ENCODE results near the gene ZDHHC21.
"Not testable (repeated sequence)": the region's sequence is repeated elsewhere in the genome, so short reads cannot be mapped to it uniquely, and the experiment has no call there.

The ZDHHC21 gene

GRCh38 chr9:14682616-14683015, 10.6 kb downstream of the ZDHHC21 start:
- not testable (repeated sequence) for DNase-seq

- DNase-seq: no peak
Measured at GRCh38 chr9:14678776-14679175, 14.5 kb downstream of the ZDHHC21 start.

DNA sequence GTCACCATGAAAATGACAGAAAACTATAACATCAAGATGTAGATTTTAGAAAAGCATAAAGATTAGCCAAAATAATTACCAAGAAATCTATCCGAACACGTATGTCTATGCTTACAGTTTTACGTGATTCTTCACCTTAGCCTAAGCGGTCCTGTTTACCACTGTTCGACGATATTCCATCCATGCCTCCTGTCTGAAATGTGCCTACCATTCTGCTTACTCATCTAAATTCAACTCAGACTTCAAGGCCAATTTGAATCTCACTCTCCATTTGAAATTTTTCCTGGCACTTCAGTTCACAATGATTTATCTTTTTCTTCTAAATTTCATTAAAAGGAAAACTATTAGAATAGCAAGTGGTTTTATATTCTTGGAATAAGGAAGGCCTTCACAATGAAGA, 15.4 kb downstream of the ZDHHC21 start:
- DNase-seq: no peak

GRCh38 chr9:14677396-14677795, 15.8 kb downstream of the ZDHHC21 start:
- DNase-seq: no peak

GRCh38 chr9:14674630-14675029, 18.6 kb downstream of the ZDHHC21 start:
- DNase-seq: no peak

- DNase-seq: no peak
Measured at GRCh38 chr9:14671377-14671776, 21.9 kb downstream of the ZDHHC21 start.

DNA sequence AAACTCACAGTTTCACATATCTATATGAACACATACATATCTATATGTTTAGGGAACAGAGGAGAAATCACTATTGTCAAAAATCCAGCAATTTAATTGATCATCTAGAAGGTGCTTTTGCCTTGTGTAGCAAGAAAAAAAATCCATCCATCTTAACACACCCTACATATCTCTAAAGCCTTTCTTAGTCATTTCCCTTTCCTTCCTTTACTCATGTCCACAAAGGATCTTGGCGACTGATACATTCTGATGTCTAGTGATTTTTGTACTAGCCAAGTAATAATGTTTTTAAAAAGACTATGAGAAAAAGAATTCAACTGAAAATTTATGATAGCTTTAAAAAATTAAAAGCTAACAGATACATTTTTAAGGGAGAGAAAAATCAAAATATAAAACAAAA, 22.5 kb downstream of the ZDHHC21 start:
- no peak for DNase-seq

GRCh38 chr9:14664022-14664421, 29.2 kb downstream of the ZDHHC21 start:
- not testable (repeated sequence) for DNase-seq

DNA sequence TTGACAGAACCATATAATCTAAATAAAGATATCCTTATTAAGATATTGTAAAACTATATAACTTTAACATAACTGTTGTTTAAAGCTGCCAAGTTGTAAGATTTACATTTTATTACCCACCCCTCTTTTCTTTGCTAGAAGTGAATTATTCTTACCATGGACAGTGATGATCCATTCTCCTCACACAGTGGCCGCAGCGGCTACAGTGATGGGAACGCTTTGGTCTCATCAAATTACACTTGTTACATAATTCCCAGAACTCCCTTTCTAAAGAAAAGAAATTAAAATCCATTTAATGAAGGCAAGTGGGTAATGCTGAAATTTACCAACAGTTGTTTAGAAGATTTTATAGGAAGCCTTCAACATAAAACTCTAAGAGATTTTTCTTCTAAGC, 31.2 kb downstream of the ZDHHC21 start:
- no peak for DNase-seq

DNA sequence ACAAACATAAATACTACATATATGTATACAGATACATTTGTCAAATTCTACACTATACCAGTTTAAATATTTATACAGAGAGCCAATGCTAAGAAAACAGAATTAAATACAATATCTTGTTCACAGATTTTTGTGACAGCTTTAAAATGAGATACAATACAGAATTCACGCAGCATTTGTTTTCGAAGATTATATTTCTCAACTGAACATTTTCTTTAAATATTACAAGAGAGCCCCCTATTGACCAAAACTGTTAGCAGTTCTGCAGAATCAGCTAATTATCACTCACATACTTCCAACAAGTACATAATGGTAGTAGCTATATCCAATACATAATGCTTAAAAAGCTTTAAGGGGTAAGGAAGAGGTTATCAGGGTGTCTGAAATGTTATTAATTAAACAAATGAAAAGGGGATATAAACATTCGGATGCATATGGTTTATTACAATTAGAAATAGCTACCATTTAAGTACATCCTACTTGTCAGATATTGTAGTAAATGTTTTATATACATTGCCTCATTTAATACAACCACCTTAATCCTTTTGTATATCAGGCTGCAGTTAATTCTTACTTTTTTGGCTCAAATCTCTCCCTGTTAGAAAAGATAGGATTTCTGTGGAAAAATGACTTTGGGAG, 31.7 kb downstream of the ZDHHC21 start:
- no peak for DNase-seq

- no peak for DNase-seq
Measured at GRCh38 chr9:14660721-14661120, 32.5 kb downstream of the ZDHHC21 start.

DNA sequence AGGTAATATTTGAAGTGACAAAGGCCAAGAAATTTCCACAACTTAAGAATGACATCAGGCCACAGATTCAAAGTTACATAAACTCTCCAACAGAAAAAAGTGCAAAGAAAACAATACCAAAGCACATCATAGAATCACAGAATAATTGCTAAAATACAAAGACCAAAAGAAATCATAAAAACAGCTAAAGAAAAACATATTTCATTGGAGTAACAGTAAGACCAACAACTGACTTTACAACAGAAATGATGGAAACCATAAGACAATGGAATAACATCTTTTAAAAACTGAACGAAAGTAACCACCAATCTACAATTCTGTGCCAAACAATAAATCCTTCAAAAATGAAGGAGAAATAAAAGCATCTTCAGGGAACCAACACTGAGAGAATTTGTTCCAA, 38.3 kb downstream of the ZDHHC21 start:
- DNase-seq: no peak

GRCh38 chr9:14653511-14653910, 39.7 kb downstream of the ZDHHC21 start:
- DNase-seq: no peak

- DNase-seq: no peak
Measured at GRCh38 chr9:14652729-14653377, 40.4 kb downstream of the ZDHHC21 start.

DNA sequence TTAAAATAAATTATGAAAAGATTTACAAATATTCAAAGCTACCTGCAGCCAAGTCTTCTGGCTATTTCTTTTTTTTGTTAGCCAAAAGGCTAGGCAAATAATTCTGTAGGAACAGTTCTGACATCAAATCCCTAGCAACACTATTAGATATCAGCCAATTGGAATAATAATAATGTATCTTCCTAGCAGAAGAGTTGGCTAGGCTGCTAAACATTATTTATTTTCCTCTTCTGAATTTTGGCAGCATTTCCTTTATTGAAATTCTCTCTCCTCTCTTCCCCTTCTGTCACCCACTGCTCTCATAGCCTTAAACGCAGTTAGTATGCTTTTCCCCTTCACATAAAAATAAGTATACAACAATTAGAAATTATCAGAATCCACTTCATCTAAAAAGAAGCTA, 42.6 kb downstream of the ZDHHC21 start:
- DNase-seq: no peak

DNA sequence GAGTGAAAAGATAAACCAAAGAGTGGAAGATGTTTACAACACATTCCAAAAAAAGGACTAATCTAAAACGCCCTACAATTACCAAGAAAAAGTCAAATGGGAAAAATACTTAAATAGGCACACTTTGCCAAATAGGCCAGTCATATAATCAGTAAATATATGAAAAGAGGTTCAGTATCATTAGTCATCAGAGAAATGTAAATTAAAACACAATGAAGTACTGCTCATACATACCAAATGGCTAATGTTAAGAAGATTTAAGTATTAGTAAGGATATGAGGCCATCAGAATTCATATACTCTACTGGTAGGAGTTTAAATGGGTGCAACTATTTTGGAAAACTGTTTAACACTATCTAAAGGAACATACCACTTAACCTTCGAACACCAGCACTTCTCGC, 47.6 kb downstream of the ZDHHC21 start:
- no peak for DNase-seq

- DNase-seq: no peak
Measured at GRCh38 chr9:14640967-14641366, 52.3 kb downstream of the ZDHHC21 start.

GRCh38 chr9:14640294-14640693, 52.9 kb downstream of the ZDHHC21 start:
- no peak for DNase-seq

GRCh38 chr9:14633906-14634565, 59.2 kb downstream of the ZDHHC21 start:
- no peak for DNase-seq

GRCh38 chr9:14633148-14633547, 60.1 kb downstream of the ZDHHC21 start:
- no peak for DNase-seq

DNA sequence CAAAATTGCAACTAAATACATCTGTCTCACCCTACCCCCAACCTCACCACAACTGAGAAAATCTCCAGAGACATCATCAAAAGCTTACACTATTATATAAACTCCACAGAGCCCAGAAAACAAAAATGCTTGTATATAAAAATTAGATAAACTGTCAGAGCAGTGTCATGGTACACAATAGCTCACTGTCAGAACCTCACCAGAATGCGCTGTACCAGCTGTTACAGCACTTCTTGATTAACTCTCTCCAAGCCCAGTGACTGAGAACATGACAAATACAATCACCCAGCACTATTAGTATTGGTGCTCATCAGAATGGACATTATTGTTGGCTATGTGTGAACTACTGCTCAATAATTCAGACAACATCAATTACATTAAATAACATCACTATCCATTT, 65.7 kb downstream of the ZDHHC21 start:
- DNase-seq: no peak

GRCh38 chr9:14618836-14619420, 74.3 kb downstream of the ZDHHC21 start:
- DNase-seq: no peak

DNA sequence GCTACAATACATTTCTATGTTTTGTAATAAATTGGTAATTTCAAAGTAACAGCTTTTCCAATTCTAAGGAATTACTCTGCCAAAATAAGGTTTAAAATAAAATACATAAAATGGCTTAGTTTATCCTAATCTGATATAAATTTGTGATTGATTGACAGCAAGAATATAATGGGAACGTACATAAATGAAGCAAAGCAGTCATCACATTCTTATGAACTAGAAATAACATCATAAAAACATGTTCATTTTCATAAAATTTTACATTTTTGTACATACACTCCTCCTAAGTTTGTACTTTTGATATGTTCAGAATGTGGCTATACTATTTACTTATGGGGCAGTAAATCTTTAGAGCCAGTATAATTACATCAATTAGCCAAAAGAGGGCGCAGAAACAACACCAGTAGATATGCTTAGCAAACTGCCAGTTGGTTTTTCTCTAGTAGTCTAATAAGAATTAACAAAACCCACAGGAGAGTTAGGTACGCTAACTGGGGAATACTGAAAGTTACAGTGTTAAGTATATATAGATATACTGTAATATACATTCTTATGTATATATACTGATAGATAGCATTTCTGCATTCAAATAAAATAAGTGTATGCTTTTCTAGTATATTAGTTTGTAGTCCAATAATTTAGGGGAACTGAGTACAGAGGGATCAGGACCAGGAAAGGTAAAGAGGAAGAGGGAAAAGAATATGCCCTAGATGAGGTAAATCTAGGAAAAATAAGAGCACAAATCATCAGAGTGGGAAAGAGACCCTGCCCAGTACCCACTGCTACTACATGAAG, 76.8 kb downstream of the ZDHHC21 start:
- DNase-seq: peak in 3 of 6 experiments; percentile 11 to 30 (median 11)

Measured in stimulated activated naive CD4-positive, alpha-beta T cell (primary cell).